Activated CD4-positive, alpha-beta memory T cell treated with anti-CD3 and anti-CD28 coated beads, Interleukin-2, amount 10 ng/mL, durations not matched to agents 7 days and 5 days (primary cell): ENCODE data around the gene AKR1C2. TPM values are rescaled to one million over a fixed set of nuclear protein-coding genes. Genes with fewer than 3 reads are reported as not detected.
"Not testable (repeated sequence)": the region's sequence is repeated elsewhere in the genome, so short reads cannot be mapped to it uniquely, and the experiment has no call there.

Experiments
- CTCF ChIA-PET: fragments of 350-600 bp; sonication (Branson Sonifier 250); formaldehyde crosslinking; loops from one replicate; lab custom pipeline; 2021; ENCODE audit warnings: antibody characterized with exemption, inconsistent platforms; lab: Charles Lee
- POLR2A ChIA-PET: fragments of 350-600 bp; sonication (Branson Sonifier 250); formaldehyde crosslinking; loops from one replicate; lab custom pipeline; 2021; ENCODE audit warnings: antibody characterized with exemption; lab: Charles Lee
- DNase-seq: peaks from one replicate; pipeline ENCODE4 v3.0.0-alpha.2; 2020
- H3K27ac Mint-ChIP-seq: one replicate; pipeline ENCODE4 v1.8.0; 2021; ENCODE audit warnings: mild to moderate bottlenecking, mixed read lengths
- H3K27me3 Mint-ChIP-seq: one replicate; pipeline ENCODE4 v1.8.0; 2021; ENCODE audit warnings: mixed read lengths
- H3K36me3 Mint-ChIP-seq: one replicate; pipeline ENCODE4 v1.8.0; 2021; ENCODE audit warnings: low read depth, mixed read lengths
- H3K4me1 Mint-ChIP-seq: one replicate; pipeline ENCODE4 v1.8.0; 2021; ENCODE audit warnings: mixed read lengths
- H3K4me3 Mint-ChIP-seq: one replicate; pipeline ENCODE4 v1.8.0; 2021; ENCODE audit warnings: mild to moderate bottlenecking, mixed read lengths
- H3K9me3 Mint-ChIP-seq: one replicate; pipeline ENCODE4 v1.8.0; 2021; ENCODE audit warnings: mixed read lengths
- total RNA-seq, 2 experiments: library from RNA; stranded (reverse); gene quantifications; one replicate each; pipeline ENCODE4 v1.2.3, GENCODE V29; 2021

Gene AKR1C2
- total RNA-seq, 2 experiments from 2014 or later = not detected

- H3K4me3 Mint-ChIP-seq = no peak overlapping the region
- no peak for DNase-seq
- peaks cover 6% of the 10 kb centered on the region for H3K4me1 Mint-ChIP-seq
- ChIA-PET CTCF (no interaction called here), POLR2A (no interaction called here)
- H3K36me3 Mint-ChIP-seq = no peaks in the 10 kb centered on the region
- peaks cover 5% of the 10 kb centered on the region for H3K9me3 Mint-ChIP-seq
- H3K27me3 Mint-ChIP-seq = no peaks in the 10 kb centered on the region
- H3K27ac Mint-ChIP-seq = no peak overlapping the region
These were observed 34.4 kb upstream of the AKR1C2 start for GRCh38 chr10:5038101-5038500.

- H3K27ac Mint-ChIP-seq = no peak overlapping the region
- peaks cover 6% of the 10 kb centered on the region for H3K9me3 Mint-ChIP-seq
- H3K36me3 Mint-ChIP-seq = peaks cover 1% of the 10 kb centered on the region
- H3K27me3 Mint-ChIP-seq = no peaks in the 10 kb centered on the region
- CTCF ChIA-PET = no interaction called here
- no peak for DNase-seq
- peaks cover 6% of the 10 kb centered on the region for H3K4me1 Mint-ChIP-seq
- no peak overlapping the region for H3K4me3 Mint-ChIP-seq
- POLR2A ChIA-PET = no interaction called here
These were observed 32.9 kb upstream of the AKR1C2 start for GRCh38 chr10:5036511-5036910.

DNA sequence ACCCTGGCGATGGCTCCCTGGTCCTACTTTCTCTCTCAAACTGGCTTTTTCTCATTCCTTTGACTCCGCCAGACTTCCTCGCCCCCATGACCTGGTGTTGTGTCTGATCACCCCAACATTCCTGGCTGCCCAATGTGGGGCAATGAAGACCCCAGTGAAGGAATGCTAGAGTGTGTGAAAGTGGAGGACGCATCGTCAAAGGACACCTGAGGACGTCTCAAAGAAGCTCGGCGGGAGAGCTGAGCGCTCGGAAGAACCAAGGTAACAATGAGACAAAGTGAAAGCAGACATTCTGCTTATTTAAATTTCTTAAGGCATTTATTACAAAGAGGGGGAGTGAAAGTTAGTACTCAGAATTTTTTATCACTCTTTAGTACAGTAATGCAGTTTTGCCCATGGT is 31.7 kb upstream of the AKR1C2 start:
- CTCF ChIA-PET = no interaction called here
- H3K4me1 Mint-ChIP-seq = no peaks in the 10 kb centered on the region
- no peak overlapping the region for H3K4me3 Mint-ChIP-seq
- no peaks in the 10 kb centered on the region for H3K27me3 Mint-ChIP-seq
- DNase-seq = no peak
- no peak overlapping the region for H3K27ac Mint-ChIP-seq
- peaks cover 2% of the 10 kb centered on the region for H3K36me3 Mint-ChIP-seq
- peaks cover 11% of the 10 kb centered on the region for H3K9me3 Mint-ChIP-seq
- POLR2A ChIA-PET = no interaction called here

DNA sequence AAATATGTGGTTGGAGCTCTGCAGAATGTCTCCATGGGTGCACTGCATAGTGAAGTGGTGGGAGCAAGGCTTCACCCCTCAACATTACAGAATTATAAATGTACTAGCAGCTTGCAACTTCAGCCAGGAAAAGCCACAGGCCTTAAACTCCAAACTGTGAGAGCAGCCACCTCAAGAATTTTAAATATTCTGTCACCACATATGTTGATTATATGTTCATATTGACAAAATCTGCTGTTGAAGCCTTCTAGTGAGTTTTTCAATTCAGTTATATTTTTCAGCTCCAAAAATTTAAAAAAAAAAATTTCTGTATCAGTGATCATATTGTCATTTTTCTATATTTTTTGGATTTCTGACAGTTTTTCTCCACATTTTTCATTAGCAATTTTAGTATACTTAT is 30.9 kb upstream of the AKR1C2 start:
- peaks cover 6% of the 10 kb centered on the region for H3K27me3 Mint-ChIP-seq
- peaks cover 2% of the 10 kb centered on the region for H3K36me3 Mint-ChIP-seq
- H3K4me3 Mint-ChIP-seq = no peak overlapping the region
- ChIA-PET CTCF (no interaction called here), POLR2A (no interaction called here)
- no peaks in the 10 kb centered on the region for H3K4me1 Mint-ChIP-seq
- no peak for DNase-seq
- no peak overlapping the region for H3K27ac Mint-ChIP-seq
- H3K9me3 Mint-ChIP-seq = peaks cover 16% of the 10 kb centered on the region

DNA sequence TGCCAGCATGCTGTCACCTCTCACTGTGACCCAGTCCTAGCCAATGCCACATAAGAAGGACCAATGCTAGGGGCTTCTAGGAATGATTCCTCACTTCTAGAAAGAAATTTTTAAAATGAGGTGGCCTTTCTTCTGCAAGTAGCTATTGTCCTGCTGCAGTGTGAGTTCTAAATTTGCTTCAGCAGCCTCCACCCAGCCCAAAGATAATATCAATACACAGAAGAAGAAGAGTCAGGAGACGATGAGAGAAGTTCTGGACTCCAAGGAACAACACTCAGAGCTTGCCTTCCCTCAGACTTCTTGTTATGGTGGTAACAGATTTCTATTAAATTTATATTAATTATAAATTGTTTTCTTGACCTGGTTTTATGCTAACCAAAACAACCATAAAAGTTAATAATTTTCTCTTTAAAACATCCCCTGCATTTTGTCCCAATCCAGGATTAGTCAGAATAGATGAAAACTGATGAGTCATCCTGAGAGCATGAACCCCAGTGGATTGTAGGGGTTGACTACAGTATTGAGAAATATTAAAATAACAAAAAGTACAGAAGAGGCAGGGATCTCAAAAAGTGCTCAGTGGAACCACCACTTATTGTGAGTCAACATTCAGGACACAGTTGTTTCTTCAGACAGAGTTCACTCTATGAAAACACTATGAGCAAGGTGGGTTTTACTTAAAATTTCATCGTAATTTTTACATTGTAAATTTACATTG is 29.6 kb upstream of the AKR1C2 start:
- CTCF ChIA-PET = no interaction called here
- Mint-ChIP-seq H3K4me3 (no peak overlapping the region), H3K27me3 (peaks cover 8% of the 10 kb centered on the region), H3K36me3 (peaks cover 2% of the 10 kb centered on the region), H3K9me3 (peaks cover 16% of the 10 kb centered on the region), H3K27ac (no peak overlapping the region), H3K4me1 (no peaks in the 10 kb centered on the region)
- DNase-seq = no peak
- POLR2A ChIA-PET = no interaction called here

DNA sequence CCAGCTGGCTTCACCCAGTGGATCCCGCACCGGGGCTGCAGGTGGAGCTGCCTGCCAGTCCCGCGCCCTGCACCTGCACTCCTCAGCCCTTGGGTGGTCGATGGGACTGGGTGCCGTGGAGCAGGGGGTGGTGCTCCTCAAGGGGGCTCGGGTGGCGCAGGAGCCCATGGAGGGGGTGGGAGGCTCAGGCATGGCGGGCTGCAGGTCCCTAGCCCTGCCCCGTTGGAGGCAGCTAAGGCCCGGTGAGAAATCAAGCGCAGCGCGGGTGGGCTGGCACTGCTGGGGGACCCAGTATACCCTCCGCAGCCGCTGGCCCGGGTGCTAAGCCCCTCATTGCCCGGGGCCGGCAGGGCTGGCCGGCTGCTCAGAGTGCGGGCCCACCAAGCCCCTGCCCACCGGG is 28.8 kb upstream of the AKR1C2 start:
- CTCF ChIA-PET, H3K27ac Mint-ChIP-seq, POLR2A ChIA-PET, H3K27me3 Mint-ChIP-seq, DNase-seq, H3K4me3 Mint-ChIP-seq, H3K36me3 Mint-ChIP-seq, H3K4me1 Mint-ChIP-seq: not testable (repeated sequence)
- peaks cover 16% of the 10 kb centered on the region for H3K9me3 Mint-ChIP-seq

GRCh38 chr10:5031588-5031987 is 27.9 kb upstream of the AKR1C2 start:
- H3K9me3 Mint-ChIP-seq = peaks cover 16% of the 10 kb centered on the region
- CTCF ChIA-PET, H3K36me3 Mint-ChIP-seq, H3K4me3 Mint-ChIP-seq, DNase-seq, H3K27ac Mint-ChIP-seq, POLR2A ChIA-PET, H3K27me3 Mint-ChIP-seq, H3K4me1 Mint-ChIP-seq: not testable (repeated sequence)

GRCh38 chr10:5030989-5031388 is 27.3 kb upstream of the AKR1C2 start:
- CTCF ChIA-PET = no interaction called here
- no peaks in the 10 kb centered on the region for H3K4me1 Mint-ChIP-seq
- POLR2A ChIA-PET = no interaction called here
- peaks cover 16% of the 10 kb centered on the region for H3K9me3 Mint-ChIP-seq
- DNase-seq = no peak
- H3K36me3 Mint-ChIP-seq = peaks cover 2% of the 10 kb centered on the region
- H3K4me3 Mint-ChIP-seq = no peak overlapping the region
- H3K27me3 Mint-ChIP-seq = peaks cover 8% of the 10 kb centered on the region
- H3K27ac Mint-ChIP-seq = no peak overlapping the region

GRCh38 chr10:5025461-5025881 is 21.8 kb upstream of the AKR1C2 start:
- POLR2A ChIA-PET, H3K27me3 Mint-ChIP-seq, H3K4me1 Mint-ChIP-seq, H3K27ac Mint-ChIP-seq, CTCF ChIA-PET, H3K36me3 Mint-ChIP-seq, H3K4me3 Mint-ChIP-seq, DNase-seq, H3K9me3 Mint-ChIP-seq: not testable (repeated sequence)

- no peak for DNase-seq
- CTCF ChIA-PET = no interaction called here
- peaks cover 9% of the 10 kb centered on the region for H3K4me1 Mint-ChIP-seq
- H3K4me3 Mint-ChIP-seq = no peak overlapping the region
- no peaks in the 10 kb centered on the region for H3K36me3 Mint-ChIP-seq
- POLR2A ChIA-PET = no interaction called here
- no peak overlapping the region for H3K27ac Mint-ChIP-seq
- H3K9me3 Mint-ChIP-seq = no peaks in the 10 kb centered on the region
- H3K27me3 Mint-ChIP-seq = peaks cover 1% of the 10 kb centered on the region
These were observed 19.6 kb upstream of the AKR1C2 start for GRCh38 chr10:5023177-5023805.

GRCh38 chr10:5021624-5022290 is 18.1 kb upstream of the AKR1C2 start:
- H3K27ac Mint-ChIP-seq, H3K9me3 Mint-ChIP-seq, DNase-seq, H3K36me3 Mint-ChIP-seq, H3K27me3 Mint-ChIP-seq, POLR2A ChIA-PET, CTCF ChIA-PET, H3K4me3 Mint-ChIP-seq, H3K4me1 Mint-ChIP-seq: not testable (repeated sequence)

GRCh38 chr10:5019770-5020612 is 16.3 kb upstream of the AKR1C2 start:
- H3K9me3 Mint-ChIP-seq, H3K27me3 Mint-ChIP-seq, H3K36me3 Mint-ChIP-seq, H3K4me3 Mint-ChIP-seq, DNase-seq, H3K27ac Mint-ChIP-seq, CTCF ChIA-PET, H3K4me1 Mint-ChIP-seq, POLR2A ChIA-PET: not testable (repeated sequence)

DNA sequence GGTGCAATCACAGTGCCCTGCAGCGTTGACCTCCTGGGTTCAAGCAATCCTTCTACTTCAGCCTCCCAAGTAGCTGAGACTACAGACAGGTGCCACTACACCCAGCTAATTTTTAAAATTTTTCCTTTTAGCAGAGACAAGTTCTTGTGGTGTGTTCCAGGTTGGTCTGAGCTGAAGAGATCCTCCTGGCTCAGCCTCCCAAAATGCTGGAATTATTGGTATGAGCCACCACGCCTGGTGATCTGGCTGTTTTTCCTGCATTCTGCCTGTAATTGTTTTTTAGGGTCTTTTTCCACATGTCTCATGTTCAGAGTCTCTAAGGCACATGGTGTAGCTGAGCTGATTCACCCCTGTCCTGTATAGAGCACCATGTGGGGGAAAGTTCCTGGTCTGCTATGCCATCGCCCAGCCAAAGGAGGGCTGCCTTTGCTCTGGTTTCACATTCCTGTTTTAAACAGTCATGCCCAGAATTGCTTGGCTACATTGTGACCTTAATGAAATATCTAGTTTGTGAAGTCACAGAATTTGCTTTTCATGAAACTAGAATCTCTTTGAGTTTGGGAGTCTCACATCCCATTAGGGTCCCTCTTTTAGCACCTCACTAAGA is 15.1 kb upstream of the AKR1C2 start:
- H3K27ac Mint-ChIP-seq, H3K27me3 Mint-ChIP-seq, H3K36me3 Mint-ChIP-seq, H3K9me3 Mint-ChIP-seq, CTCF ChIA-PET, H3K4me1 Mint-ChIP-seq, H3K4me3 Mint-ChIP-seq, POLR2A ChIA-PET, DNase-seq: not testable (repeated sequence)
